Measurements from ENCODE around the gene NBEAL2.

The NBEAL2 gene

DNA sequence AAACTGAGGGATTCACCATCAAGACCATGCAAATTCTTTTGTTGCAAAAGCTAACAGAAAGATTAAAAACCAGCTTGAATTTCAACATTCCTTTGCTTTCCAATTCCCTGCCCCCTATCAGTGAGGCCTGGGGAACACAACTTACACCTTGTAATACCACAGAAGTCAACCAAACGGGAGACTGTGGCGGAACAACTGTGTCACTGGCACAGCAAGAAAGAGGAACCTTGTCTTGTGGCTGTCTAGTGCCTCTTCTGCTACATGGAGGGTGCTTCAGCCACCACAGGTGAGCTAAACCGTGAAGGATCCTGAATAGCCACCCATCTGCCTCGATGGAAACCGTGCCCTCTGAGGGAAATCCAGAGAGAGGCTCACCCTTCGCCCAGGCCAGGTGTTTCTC lies 14.3 kb upstream of the NBEAL2 start:
- DNase-seq (ENCODE audit: low read depth), result no peak

DNA sequence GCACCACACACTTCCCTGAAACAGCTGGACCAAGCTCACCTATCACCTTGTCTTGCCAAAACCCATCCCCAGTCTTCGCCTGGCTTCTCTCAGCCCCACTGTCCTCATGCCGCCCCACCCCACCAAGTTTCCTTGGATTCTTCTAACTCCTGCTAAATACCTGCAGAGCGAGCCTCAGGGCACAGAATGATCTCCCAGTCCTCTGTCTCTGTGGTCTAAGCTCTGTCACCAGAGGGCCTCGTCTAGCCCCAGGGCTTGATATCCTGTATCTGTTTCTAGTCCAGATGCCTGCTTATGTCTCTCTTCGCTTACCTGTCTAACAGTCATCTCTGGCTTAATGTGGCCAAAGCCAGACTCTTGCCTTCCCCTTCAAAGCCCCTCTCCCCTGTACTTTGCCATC lies 12.7 kb upstream of the NBEAL2 start:
- DNase-seq (ENCODE audit: low read depth), result no peak

DNA sequence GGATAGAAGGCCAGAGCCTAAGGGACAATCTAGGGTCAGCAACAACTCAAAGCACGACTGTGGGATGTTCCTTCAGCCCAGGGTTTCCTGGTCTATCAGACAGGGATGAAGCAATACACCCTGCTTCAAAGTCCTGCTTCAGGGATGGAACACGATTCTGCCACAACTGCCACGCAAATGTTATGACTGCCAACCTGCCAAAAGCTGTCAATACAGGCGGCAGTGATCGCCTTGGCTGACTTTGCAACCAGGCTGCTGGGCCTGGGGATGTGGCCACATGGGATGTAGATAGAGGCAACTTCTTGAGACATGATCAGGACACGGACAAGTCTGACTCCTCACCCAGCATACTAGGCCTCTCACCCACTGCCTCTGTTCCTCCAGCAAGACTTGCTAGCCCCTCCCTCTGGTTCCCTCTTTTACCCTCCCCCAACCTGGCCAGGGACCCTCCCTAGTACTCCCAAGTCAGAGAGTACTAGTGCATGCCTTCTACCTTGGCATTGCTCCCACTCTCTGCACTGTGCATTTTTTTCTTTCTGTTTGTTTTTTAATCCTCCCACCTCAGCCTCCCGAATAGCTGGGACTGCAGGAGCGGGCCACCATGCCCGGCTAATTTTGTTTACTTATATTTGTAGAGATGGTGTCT lies 10.6 kb upstream of the NBEAL2 start:
- no peak for DNase-seq (ENCODE audit: low read depth)

- DNase-seq (ENCODE audit: low read depth), result no peak
Observed at GRCh38 chr3:46970391-46971091, 8.9 kb upstream of the NBEAL2 start.

- DNase-seq (ENCODE audit: low read depth), result no peak
Observed at GRCh38 chr3:46971151-46971550, 8.3 kb upstream of the NBEAL2 start.

GRCh38 chr3:46971742-46972141 lies 7.7 kb upstream of the NBEAL2 start:
- no peak for DNase-seq (ENCODE audit: low read depth)

- no peak for DNase-seq (ENCODE audit: low read depth)
Observed at GRCh38 chr3:46972396-46972795, 7.1 kb upstream of the NBEAL2 start.

GRCh38 chr3:46974421-46975171 lies 4.9 kb upstream of the NBEAL2 start:
- DNase-seq (ENCODE audit: low read depth), result no peak

DNA sequence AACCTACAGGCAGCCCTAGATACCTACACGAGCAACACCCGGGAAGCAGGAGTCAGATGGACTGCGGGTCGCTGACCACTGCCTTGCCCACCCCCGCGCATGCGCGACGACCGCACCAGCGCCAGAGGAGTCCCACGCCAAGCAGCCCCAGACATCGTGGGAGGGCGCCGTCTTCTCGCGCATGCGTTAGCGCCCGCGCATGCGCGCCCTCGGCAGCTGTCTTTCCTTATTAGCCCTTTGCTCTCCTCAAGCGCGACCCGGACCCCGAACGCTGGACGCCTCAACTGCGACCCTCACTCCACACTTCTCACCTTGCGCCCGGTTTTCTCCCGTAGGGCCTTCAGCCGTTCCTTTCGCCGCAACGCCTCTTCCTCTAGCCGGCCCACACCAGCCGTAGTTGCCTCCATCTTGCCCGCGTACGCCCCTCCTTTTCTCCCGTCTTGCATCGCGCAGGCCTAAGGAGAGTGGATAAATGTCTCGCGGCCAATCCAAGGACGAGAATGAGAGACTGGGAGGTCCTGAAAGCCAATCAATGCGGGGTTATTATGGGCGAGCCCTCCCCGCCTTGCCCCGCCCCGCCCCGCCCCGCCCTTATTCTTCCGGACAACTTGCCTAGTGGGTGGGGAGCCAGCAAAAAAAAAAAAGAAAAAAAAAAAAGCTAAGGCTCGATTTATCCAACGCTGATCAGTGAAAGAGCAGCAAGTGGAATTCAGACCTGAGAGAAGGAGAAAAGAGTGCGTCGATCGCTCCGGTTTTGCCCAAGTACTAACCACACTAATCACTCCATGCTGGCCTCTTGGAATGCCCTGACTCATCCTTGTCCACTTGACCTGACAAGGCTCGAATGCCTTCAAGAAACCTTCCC lies 2.9 kb upstream of the NBEAL2 start, which contains the start of gene CCDC12:
Gene CCDC12 (minus strand): TSS at position 420 of the 865 bp plus-strand sequence. CDS start 13 bp downstream, at position 407.
- peak; percentile 88 for DNase-seq (ENCODE audit: low read depth)

- no peak for DNase-seq (ENCODE audit: low read depth)
Observed at GRCh38 chr3:46977811-46978195, 1.7 kb upstream of the NBEAL2 start.

GRCh38 chr3:46978381-46978780 lies 1.1 kb upstream of the NBEAL2 start:
- DNase-seq (ENCODE audit: low read depth), result no peak

DNA sequence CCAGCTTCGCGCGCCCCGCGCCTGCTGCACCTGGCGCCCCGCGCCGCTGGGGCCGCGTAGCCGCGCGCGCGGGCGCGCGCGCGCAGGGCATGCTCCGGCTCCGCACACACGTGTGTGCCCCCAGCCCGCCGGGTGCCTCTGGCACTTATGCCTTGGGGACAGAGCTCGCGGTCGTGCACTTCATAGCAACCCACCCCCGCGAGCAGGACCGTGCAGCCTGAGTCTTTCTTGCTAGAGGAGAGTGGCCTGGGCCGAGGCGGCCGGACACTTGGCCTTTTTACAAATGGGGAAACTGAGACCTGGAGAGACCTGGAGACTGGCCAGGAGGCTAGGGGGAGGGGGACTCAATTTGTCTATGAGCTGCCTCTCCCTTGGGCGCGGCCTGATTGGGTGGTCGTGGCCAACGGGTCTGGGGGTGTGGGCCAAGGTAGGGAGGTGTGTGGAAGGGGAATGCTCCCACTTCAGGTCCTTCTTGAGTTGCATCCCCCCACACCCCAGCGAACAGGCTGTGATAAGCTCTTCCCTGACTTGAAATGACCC lies 562 bp downstream of the NBEAL2 start:
- DNase-seq (ENCODE audit: low read depth), result no peak

GRCh38 chr3:46981932-46982471 lies 2.5 kb downstream of the NBEAL2 start:
- no peak for DNase-seq (ENCODE audit: low read depth)

DNA sequence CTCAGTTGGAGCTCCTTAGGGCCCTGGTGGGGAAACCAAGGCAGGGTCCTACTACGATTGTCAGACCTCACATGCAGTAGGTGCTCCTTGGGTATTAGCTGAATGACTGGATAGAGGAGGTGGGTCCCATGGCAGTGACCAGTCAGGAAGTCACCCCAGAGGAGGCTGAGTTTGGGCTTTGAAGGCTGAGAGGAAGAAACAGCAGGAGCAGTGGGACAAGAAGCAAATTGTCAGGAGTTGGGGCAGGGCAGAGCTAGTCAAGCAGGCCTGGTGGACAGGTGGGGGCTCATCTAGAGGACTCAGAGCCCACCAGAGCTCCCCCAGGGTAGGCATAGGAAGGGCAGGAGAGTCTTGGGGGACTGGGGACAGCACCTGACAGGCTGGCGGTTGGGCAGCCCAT lies 3.1 kb downstream of the NBEAL2 start:
- no peak for DNase-seq (ENCODE audit: low read depth)

DNA sequence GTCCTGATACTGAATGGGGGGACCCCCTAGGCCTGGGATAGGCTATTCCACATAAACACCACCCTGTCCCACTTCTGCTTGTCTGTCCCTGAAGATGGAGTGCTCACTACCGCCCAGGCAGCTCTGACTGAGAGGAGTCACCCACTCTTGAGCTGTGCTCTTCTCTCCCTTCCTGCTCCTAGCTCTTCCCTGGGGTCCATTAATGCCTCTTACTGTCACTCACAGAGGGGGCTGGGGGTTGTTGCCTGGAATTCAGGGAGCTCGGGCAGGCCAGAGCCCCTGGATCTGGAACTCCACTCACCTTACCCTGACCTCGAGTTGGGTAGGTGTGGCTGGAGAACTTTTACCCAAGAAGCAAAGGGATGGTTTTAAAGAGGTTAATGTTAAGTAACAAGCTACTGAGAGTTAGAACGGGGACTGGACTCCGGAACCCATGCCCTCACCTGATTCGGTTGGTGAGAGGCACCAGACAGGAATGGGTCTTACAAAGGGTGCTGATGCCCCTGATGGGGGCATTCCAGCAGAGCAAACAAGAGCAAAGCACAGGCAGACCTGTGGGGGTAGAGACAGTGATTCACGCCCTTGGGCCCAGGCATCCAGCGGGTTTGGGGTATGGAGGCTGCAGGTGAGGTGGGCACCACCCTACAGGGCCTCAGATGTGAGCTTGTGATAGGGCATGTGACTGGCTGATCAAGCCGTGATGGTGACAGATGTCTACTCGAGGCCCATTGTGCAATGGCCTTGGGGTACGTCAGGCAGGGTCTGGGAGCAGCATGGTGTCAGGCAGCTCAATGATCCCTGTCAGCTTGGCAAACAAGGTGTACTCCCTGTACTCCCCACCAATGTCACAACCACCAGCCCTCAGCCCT lies 5.4 kb downstream of the NBEAL2 start:
- no peak for DNase-seq (ENCODE audit: low read depth)

DNA sequence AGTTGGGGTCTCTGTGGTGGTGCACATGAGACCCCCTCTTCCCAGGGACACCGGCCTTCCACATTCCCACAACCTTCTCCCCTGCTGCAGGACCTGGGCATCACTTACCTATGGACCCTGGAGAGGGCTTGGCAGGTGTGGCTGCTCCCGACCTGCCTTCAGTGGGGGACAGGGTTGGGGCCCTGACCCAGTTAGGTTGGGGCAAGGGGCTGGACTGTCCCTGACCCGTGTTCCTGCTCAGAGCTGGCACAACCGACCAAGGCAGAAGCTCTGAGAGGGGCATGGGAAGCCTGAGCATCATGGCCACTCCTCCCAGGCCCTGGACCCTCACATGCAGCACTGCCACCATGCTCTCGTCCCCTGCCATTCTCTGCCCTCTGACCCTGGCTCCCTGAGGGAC lies 6.1 kb downstream of the NBEAL2 start:
- no peak for DNase-seq (ENCODE audit: low read depth)

- no peak for DNase-seq (ENCODE audit: low read depth)
Observed at GRCh38 chr3:46986055-46986730, 6.7 kb downstream of the NBEAL2 start.

DNA sequence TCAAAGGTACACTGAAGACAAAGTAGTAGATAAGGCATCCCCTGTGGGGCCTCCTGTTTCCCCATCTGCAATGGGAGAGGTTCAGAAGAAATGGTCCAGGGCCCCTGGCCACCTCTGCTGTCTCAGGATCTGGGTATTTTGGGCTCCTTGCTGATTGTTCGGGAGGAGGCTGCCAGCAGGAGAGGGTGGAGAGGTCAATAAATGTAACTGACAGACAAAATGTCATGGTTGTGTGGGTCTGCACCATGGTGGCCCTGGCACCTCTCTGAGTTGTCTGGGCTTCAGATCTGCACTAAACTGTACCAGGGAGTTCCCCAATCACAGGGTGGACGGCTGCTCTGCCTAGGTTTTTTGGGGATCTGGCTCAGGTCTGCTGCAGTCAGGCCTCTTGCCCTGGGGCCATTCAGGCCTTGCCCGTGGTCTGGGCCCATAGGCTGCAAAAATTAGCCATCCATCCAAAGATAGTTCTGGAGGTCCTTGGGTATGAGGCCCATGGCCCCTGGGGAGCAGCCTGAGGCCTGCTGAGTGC lies 7.4 kb downstream of the NBEAL2 start:
- no peak for DNase-seq (ENCODE audit: low read depth)

- no peak for DNase-seq (ENCODE audit: low read depth)
Observed at GRCh38 chr3:46987319-46987742, 7.9 kb downstream of the NBEAL2 start.
